GM21717 (cell line): Measurements from ENCODE around the gene RMRP.
"Not testable (repeated sequence)": the region's sequence is repeated elsewhere in the genome, so short reads cannot be mapped to it uniquely, and the experiment has no call there.

Experiments
- ATAC-seq: cut with Tn5 transposase; IDR thresholded peaks from one replicate; pipeline ENCODE4 v1.9.1; 2021; ENCODE audit warnings: mild to moderate bottlenecking, moderate library complexity; ENCODE audit not compliant: unreplicated experiment

RMRP gene

DNA sequence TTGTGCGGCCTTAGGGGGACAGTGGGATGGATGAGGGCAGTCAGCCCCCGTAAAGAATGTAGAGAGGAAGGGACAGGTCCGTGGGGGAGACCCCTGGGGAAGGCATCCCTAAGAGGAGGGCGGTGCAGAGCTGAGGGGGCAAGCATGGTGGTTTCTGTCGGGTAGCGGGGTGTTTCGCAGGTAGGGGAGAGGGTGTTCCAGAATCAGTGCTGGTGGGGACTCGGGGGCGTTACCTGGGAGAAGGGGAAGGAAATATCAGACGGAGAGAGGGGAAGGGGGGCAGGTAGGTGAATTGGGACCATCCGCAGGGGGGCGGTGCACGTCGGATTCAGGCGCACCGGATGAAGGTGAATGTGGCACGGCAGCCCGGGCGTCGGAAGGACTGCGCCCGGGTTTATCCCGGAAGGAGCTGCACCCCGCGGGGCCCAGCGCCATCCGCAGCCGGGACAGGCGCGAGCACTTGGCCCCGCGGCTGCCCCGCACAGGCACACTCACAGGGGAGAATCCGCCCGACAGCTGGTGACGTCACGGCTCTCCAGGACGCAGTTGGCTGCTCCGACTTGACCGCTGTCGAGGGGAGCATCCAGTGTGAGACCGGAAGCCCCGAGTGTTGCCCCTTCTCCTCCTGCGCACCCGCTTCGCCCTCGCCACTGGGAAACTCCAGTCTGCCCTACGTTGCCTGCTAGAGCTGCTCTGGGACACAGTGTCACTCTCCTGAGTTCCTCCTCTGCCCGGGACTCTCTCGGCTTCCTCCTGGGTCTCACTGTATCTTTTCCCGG is 40.9 kb downstream of the RMRP start:
- peak; percentile 35 for ATAC-seq

DNA sequence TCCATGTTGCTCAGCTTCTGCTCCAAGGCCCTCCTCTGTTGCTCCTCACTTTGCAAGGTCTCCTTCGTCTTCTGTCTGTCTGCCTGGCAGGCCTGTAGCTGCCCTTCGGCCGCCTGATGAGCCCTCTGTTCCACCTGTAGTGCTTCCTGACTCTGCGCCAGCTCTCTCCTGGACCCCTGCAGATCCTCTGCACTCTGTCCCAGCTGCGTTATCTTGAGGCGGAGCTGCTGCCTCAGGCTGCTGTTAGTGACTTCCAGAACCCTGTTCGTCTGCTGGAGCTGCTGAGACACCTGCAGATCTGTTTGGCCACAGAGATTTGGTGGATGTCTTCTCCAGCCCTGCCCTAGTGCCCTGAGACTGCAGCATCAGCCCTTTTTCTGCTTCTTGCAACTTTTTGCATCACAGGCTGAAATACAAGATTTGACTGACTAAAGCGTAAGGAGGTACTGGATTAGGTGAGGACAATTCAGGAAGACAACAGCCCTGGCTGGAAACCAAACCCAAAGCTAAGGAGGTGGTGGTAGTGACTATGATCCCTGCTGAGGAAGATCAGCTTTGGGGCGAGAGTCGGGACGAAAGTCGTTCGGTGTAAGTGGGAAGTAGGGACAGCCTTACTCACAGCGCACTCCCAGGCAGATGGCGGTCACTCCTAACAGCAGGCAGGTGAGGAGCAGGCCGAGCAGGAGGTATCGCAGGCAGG is 41.7 kb downstream of the RMRP start:
- no peak for ATAC-seq

DNA sequence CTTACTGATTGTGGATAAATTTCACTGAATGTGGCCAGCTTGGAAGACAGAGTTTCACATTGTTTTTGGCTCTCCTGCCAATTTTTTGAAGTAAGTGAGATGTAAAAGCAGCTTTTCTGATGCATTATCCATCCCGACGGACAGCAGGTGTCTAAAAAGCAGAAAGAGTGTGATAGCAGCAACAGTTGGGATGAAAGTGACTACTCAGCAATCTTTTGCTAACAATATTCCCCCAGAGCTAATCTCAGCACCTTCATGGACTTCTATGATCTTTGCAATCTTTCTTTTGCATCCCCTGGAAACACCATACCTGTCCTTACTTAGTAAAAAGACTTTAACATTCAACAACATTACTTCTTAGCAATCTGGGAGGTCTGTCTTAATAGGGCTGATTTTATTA is 45.0 kb downstream of the RMRP start:
- no peak for ATAC-seq

DNA sequence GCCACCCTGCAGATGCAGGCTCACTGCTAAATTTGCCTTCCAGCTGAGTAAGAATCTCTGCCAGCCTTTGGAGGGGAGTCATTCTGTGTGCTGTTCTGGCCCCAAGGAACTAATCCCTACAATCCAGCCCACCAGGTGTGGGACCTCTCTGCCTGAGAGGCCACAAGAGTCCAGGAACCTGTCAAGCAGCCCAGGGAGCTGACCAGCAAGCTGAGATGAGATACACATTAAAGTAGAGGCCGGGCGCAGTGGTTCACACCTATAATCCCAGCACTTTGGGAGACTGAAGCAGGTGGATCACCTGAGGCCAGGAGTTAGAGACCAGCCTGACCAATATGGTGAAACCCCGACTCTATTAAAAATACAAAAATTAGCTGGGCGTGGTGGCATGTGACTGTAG is 45.8 kb downstream of the RMRP start:
- not testable (repeated sequence) for ATAC-seq

DNA sequence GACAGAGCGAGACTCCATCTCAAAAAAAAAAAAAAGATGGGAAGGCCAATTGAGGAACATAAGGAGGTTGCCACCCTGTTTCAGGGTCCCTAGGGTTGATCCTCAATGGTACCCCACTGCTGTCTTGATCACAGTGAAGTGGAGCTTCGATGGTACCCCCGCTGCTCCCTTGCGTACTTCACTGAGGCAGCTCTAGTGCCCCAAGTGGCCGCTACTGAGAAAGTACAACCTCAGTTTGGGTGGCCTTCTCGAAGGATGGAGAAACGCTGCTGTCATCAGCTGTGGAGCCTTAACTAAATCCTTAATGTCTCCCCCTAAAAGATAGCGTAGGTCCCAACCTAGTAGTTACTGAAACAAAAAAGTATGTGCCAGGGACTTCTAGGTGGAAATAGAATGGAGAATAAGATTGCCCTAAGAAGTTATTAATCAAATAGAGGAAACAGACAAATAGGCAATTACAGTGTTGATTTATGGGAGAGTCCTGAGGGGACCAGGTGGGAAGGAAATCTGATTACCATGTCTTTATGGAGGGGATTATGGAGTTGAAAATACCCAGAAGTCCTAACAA is 46.5 kb downstream of the RMRP start:
- ATAC-seq: no peak

DNA sequence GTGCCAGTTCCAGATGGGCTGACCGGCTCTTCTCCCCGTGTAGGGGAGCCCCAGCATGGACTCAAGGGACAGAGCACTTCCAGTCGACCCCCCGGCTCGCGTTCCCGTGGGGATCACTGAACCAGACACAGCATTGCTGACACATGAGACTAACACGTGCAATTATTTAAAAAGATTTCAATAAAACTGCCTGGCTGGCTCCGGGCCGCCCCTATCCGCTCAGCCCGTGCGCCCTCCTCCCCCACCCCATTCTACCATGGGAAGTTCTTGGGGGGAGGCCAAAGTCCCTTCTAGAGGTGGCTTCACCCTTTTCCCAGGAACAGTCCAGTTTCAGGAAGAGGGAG is 48.0 kb downstream of the RMRP start:
- no peak for ATAC-seq

DNA sequence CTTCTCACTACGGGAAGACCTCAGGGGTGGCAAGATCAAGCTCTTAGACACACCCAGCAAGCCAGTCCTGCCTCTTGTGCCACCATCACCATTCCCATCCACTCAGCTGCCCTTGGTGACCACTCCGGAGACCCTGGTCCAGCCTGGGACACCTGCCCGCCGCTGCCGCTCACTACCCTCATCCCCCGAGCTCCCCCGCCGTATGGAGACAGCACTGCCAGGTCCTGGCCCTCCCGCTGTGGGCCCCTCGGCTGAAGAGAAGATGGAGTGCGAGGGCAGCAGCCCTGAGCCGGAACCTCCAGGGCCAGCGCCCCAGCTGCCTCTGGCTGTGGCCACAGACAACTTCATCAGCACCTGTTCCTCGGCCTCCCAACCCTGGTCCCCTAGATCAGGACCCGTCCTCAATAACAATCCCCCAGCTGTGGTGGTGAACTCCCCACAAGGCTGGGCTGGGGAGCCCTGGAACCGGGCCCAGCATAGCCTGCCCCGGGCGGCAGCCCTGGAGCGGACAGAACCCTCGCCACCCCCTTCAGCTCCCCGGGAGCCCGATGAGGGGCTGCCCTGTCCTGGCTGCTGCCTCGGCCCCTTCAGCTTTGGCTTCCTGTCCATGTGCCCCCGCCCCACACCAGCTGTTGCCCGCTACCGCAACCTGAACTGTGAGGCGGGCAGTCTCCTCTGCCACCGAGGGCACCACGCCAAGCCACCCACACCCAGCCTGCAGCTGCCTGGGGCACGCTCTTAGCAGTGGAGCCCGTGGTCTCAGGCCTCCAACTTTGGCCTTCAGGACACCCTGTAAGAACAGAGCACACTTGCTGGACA is 48.6 kb downstream of the RMRP start:
- no peak for ATAC-seq

DNA sequence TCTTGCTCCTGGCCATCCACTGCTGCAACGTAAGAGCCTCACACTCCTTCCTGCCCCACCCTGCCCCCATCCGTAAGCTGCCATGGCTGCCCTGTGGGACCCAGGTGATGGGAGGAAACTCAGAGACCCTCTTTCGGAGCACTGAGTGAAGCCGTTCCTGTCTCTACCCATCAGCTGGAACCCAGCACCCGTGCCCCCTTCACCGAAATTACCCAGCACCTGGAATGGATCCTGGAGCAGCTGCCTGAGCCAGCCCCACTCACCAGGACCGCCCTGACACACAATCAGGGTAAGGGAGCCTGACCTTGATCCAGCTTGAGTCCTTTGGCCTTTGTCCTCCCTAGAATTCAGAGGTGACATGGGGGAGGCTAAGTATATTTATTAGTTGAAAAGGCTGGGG is 49.6 kb downstream of the RMRP start:
- ATAC-seq: no peak
